SJSA1 (cell line): ENCODE results near the gene AATK. TPM values are rescaled to one million over a fixed set of nuclear protein-coding genes. Genes with fewer than 3 reads are reported as not detected.
"Not testable (repeated sequence)": the region's sequence is repeated elsewhere in the genome, so short reads cannot be mapped to it uniquely, and the experiment has no call there.

Experiments
- DNase-seq, 2 experiments: peaks; one replicate each; pipeline ENCODE4 v3.0.0-alpha.2; 2015 to 2020; ENCODE audit warnings: low spot score in 2 of 2, low read depth in 1 of 2
- H3K27ac ChIP-seq: fragments of 250-450 bp; sonication (Bioruptor Pico); 2 replicates; pipeline ENCODE4 v1.5.1; 2020; ENCODE audit warnings: mild to moderate bottlenecking, moderate library complexity
- H3K27me3 ChIP-seq: fragments of 250-450 bp; sonication (Bioruptor Pico); replicated peaks from 2 replicates; pipeline ENCODE4 v1.5.1; 2020; ENCODE audit warnings: mild to moderate bottlenecking, moderate library complexity
- H3K36me3 ChIP-seq: fragments of 250-450 bp; sonication (Bioruptor Pico); 2 replicates; pipeline ENCODE4 v1.5.1; 2020; ENCODE audit warnings: mild to moderate bottlenecking
- H3K4me1 ChIP-seq: fragments of 250-450 bp; sonication (Bioruptor Pico); replicated peaks from 2 replicates; pipeline ENCODE4 v1.6.1; 2021; ENCODE audit warnings: mild to moderate bottlenecking
- H3K4me3 ChIP-seq: fragments of 250-450 bp; sonication (Bioruptor Pico); 2 replicates; pipeline ENCODE4 v1.5.1; 2020; ENCODE audit warnings: mild to moderate bottlenecking
- H3K9me3 ChIP-seq: fragments of 250-450 bp; sonication (Bioruptor Pico); replicated peaks from 2 replicates; pipeline ENCODE4 v1.5.1; 2020; ENCODE audit warnings: mild to moderate bottlenecking
- total RNA-seq: library from RNA; depleted of rRNA; stranded (reverse); fragments of >200 nt; shearing (Covaris generic); gene quantifications from 2 replicates; pipeline ENCODE4 v1.2.3, GENCODE V29; 2014

The AATK gene
- total RNA-seq, 1 experiment from 2014 or later = 0.18 TPM

- no peak overlapping the region for H3K27ac ChIP-seq
- no peaks in the 10 kb centered on the region for H3K36me3 ChIP-seq
- no peak for DNase-seq
- H3K4me1 ChIP-seq = no peaks in the 10 kb centered on the region
- no peak overlapping the region for H3K4me3 ChIP-seq
- no peaks in the 10 kb centered on the region for H3K9me3 ChIP-seq
- peaks cover 53% of the 10 kb centered on the region for H3K27me3 ChIP-seq
These were observed 5.7 kb downstream of the AATK start for GRCh38 chr17:81160306-81160705.

GRCh38 chr17:81159611-81160265, 6.3 kb downstream of the AATK start:
- Histone ChIP-seq H3K9me3 (no peaks in the 10 kb centered on the region), H3K36me3 (no peaks in the 10 kb centered on the region), H3K27ac (no peak overlapping the region), H3K4me3 (no peak overlapping the region), H3K27me3 (peaks cover 48% of the 10 kb centered on the region), H3K4me1 (no peaks in the 10 kb centered on the region)
- no peak for DNase-seq

- Histone ChIP-seq H3K9me3 (no peaks in the 10 kb centered on the region), H3K4me1 (peaks cover under 1% of the 10 kb centered on the region), H3K36me3 (no peaks in the 10 kb centered on the region), H3K27me3 (peaks cover 40% of the 10 kb centered on the region), H3K4me3 (no peak overlapping the region), H3K27ac (no peak overlapping the region)
- no peak for DNase-seq
These were observed 7.1 kb downstream of the AATK start for GRCh38 chr17:81158688-81159590.

GRCh38 chr17:81157848-81158687, 8.0 kb downstream of the AATK start:
- no peaks in the 10 kb centered on the region for H3K36me3 ChIP-seq
- peaks cover 32% of the 10 kb centered on the region for H3K27me3 ChIP-seq
- H3K27ac ChIP-seq = no peak overlapping the region
- H3K4me1 ChIP-seq = peaks cover 9% of the 10 kb centered on the region
- H3K4me3 ChIP-seq = no peak overlapping the region
- no peak for DNase-seq
- no peaks in the 10 kb centered on the region for H3K9me3 ChIP-seq

GRCh38 chr17:81156866-81157805, 8.9 kb downstream of the AATK start:
- Histone ChIP-seq H3K9me3 (no peaks in the 10 kb centered on the region), H3K27me3 (peaks cover 23% of the 10 kb centered on the region), H3K27ac (no peak overlapping the region), H3K36me3 (no peaks in the 10 kb centered on the region), H3K4me1 (peaks cover 16% of the 10 kb centered on the region), H3K4me3 (no peak overlapping the region)
- no peak for DNase-seq

- H3K9me3 ChIP-seq = no peaks in the 10 kb centered on the region
- peaks cover 16% of the 10 kb centered on the region for H3K4me1 ChIP-seq
- H3K27me3 ChIP-seq = peaks cover 5% of the 10 kb centered on the region; the same call in 1 of the 2 replicates
- no peaks in the 10 kb centered on the region for H3K36me3 ChIP-seq
- H3K4me3 ChIP-seq = no peak overlapping the region
- H3K27ac ChIP-seq = no peak overlapping the region
- no peak for DNase-seq
These were observed 11.1 kb downstream of the AATK start for GRCh38 chr17:81154961-81155360.

GRCh38 chr17:81154016-81154415, 12.0 kb downstream of the AATK start:
- H3K4me1 ChIP-seq = peaks cover 16% of the 10 kb centered on the region
- not testable (repeated sequence) for H3K4me3 ChIP-seq, H3K9me3 ChIP-seq, H3K27me3 ChIP-seq, DNase-seq, H3K36me3 ChIP-seq
- peak overlapping the region; percentile 22 for H3K27ac ChIP-seq

GRCh38 chr17:81153340-81153803, 12.6 kb downstream of the AATK start:
- H3K36me3 ChIP-seq = no peaks in the 10 kb centered on the region
- H3K4me1 ChIP-seq = peaks cover 16% of the 10 kb centered on the region
- H3K9me3 ChIP-seq = no peaks in the 10 kb centered on the region
- no peak overlapping the region for H3K4me3 ChIP-seq
- DNase-seq = peak; percentile 79 to 87
- H3K27me3 ChIP-seq = 0 out of 2 replicates have a peak, but pooled peaks cover 1% of the 10 kb centered on the region
- H3K27ac ChIP-seq = peak overlapping the region; percentile 57

GRCh38 chr17:81152288-81152828, 13.7 kb downstream of the AATK start:
- no peak for DNase-seq
- Histone ChIP-seq H3K4me1 (peaks cover 16% of the 10 kb centered on the region), H3K9me3 (no peaks in the 10 kb centered on the region)

GRCh38 chr17:81151278-81151677, 14.7 kb downstream of the AATK start:
- Histone ChIP-seq H3K4me1 (peaks cover 16% of the 10 kb centered on the region), H3K27ac (no peak overlapping the region), H3K36me3 (no peaks in the 10 kb centered on the region), H3K4me3 (no peak overlapping the region), H3K9me3 (no peaks in the 10 kb centered on the region), H3K27me3 (peaks cover 3% of the 10 kb centered on the region; the same call in 1 of the 2 replicates)
- no peak for DNase-seq

More at GRCh38 chr17:81152288-81152828, 13.7 kb downstream of the AATK start:
- Histone ChIP-seq H3K27ac (no peak overlapping the region), H3K27me3 (peaks cover 3% of the 10 kb centered on the region; the same call in 1 of the 2 replicates), H3K4me3 (no peak overlapping the region), H3K36me3 (no peaks in the 10 kb centered on the region)

GRCh38 chr17:81150377-81151077, 15.5 kb downstream of the AATK start:
- Histone ChIP-seq H3K36me3 (no peaks in the 10 kb centered on the region), H3K27me3 (peaks cover 3% of the 10 kb centered on the region; the same call in 1 of the 2 replicates), H3K4me3 (no peak overlapping the region), H3K27ac (no peak overlapping the region), H3K4me1 (peaks cover 16% of the 10 kb centered on the region), H3K9me3 (no peaks in the 10 kb centered on the region)
- DNase-seq = no peak

- Histone ChIP-seq H3K27me3 (peaks cover 3% of the 10 kb centered on the region; the same call in 1 of the 2 replicates), H3K4me3 (no peak overlapping the region), H3K9me3 (no peaks in the 10 kb centered on the region), H3K27ac (no peak overlapping the region), H3K36me3 (no peaks in the 10 kb centered on the region), H3K4me1 (peaks cover 16% of the 10 kb centered on the region)
- DNase-seq = no peak
These were observed 17.0 kb downstream of the AATK start for GRCh38 chr17:81148986-81149533.
